Mesendoderm (in vitro differentiated cells): Measurements from ENCODE around the gene RBM4.

ENCODE experiments used
- DNase-seq: peaks from one replicate; pipeline ENCODE4 v3.0.0; 2013
- H2AK5ac ChIP-seq: 2 replicates; pipeline ENCODE4 v1.6.1; 2013; ENCODE audit warnings: low read length, inconsistent platforms
- H2BK120ac ChIP-seq: 2 replicates; pipeline ENCODE4 v1.6.1; 2013; ENCODE audit warnings: low read depth, mild to moderate bottlenecking, low read length, moderate library complexity, mixed read lengths
- H2BK15ac ChIP-seq: replicated peaks from 2 replicates; pipeline ENCODE4 v1.6.1; 2013; ENCODE audit warnings: low read depth, mild to moderate bottlenecking, moderate library complexity
- H2BK5ac ChIP-seq: 2 replicates; pipeline ENCODE4 v1.6.1; 2013; ENCODE audit warnings: low read length, inconsistent platforms
- H3K18ac ChIP-seq: 2 replicates; pipeline ENCODE4 v1.6.1; 2013; ENCODE audit warnings: mild to moderate bottlenecking, low read length, mixed read lengths
- H3K23ac ChIP-seq: one replicate; pipeline ENCODE4 v1.6.1; 2013; ENCODE audit warnings: low read length
- H3K27ac ChIP-seq: 2 replicates; pipeline ENCODE4 v1.5.1; 2013; ENCODE audit warnings: low read depth, mild to moderate bottlenecking, inconsistent platforms, low read length, moderate library complexity
- H3K27me3 ChIP-seq: 2 replicates; pipeline ENCODE4 v1.6.1; 2013; ENCODE audit warnings: low read length, control low read depth, mild to moderate bottlenecking, inconsistent platforms; ENCODE audit not compliant: insufficient read depth, poor library complexity
- H3K36me3 ChIP-seq: 2 replicates; pipeline ENCODE4 v1.6.1; 2013; ENCODE audit warnings: low read length, inconsistent platforms; ENCODE audit not compliant: control insufficient read depth, insufficient read depth
- H3K4ac ChIP-seq: one replicate; pipeline ENCODE4 v1.6.1; 2013; ENCODE audit warnings: low read depth, mild to moderate bottlenecking, low read length, moderate library complexity
- H3K4me1 ChIP-seq: 2 replicates; pipeline ENCODE4 v1.6.1; 2013; ENCODE audit warnings: low read depth, low read length, inconsistent platforms; ENCODE audit not compliant: control insufficient read depth
- H3K4me2 ChIP-seq: 2 replicates; pipeline ENCODE4 v1.6.1; 2013; ENCODE audit warnings: low read length
- H3K4me3 ChIP-seq: 2 replicates; pipeline ENCODE4 v1.5.1; 2013; ENCODE audit warnings: mild to moderate bottlenecking, low read length
- H3K56ac ChIP-seq: one replicate; pipeline ENCODE4 v1.6.1; 2013; ENCODE audit warnings: low read length
- H3K79me1 ChIP-seq: 2 replicates; pipeline ENCODE4 v1.6.1; 2013; ENCODE audit warnings: low read length, inconsistent platforms
- H3K79me2 ChIP-seq: 2 replicates; pipeline ENCODE4 v1.6.1; 2013; ENCODE audit warnings: mild to moderate bottlenecking, low read length; ENCODE audit not compliant: control insufficient read depth, insufficient read depth
- H3K9ac ChIP-seq: 2 replicates; pipeline ENCODE4 v1.6.1; 2013; ENCODE audit warnings: low read length, inconsistent platforms
- H4K5ac ChIP-seq: one replicate; pipeline ENCODE4 v1.6.1; 2013; ENCODE audit warnings: low read length
- H4K8ac ChIP-seq: one replicate; pipeline ENCODE4 v1.6.1; 2013; ENCODE audit warnings: low read depth, mild to moderate bottlenecking, control low read depth, low read length, moderate library complexity
- WGBS: extraction: QIAGEN DNeasy Blood & Tissue Kit; methylation state at CpG from one replicate; pipeline ENCODE4 v1.1.7; 2013; ENCODE audit warnings: low lambda C conversion rate, missing lambda C conversion rate; ENCODE audit not compliant: insufficient coverage; ENCODE audit errors: extremely low coverage; 5-methylcytosine and 5-hydroxymethylcytosine counted together

The RBM4 gene

GRCh38 chr11:66677599-66678375, 39.3 kb downstream of the RBM4 start, which contains the start of gene RBM4B:
TSS of gene RBM4B (minus strand) at chr11:66677887. CDS start at chr11:66677079, 808 bp downstream.
- H2BK120ac ChIP-seq: no peak within 1 kb of the TSS
- H3K56ac ChIP-seq: peak within 1 kb of the TSS; percentile 93
- H3K79me2 ChIP-seq: peaks cover 14% of the 10 kb centered on the region
- peak within 1 kb of the TSS; percentile 87 for H3K4ac ChIP-seq
- no peak within 1 kb of the TSS for H4K8ac ChIP-seq
- peak within 1 kb of the TSS; percentile 100 for H3K4me2 ChIP-seq
- H3K4me3 ChIP-seq: peak within 1 kb of the TSS; percentile 61
- H3K9ac ChIP-seq: peak within 1 kb of the TSS; percentile 93
- H3K4me1 ChIP-seq: peaks cover 4% of the 10 kb centered on the region
- no peak within 1 kb of the TSS for H4K5ac ChIP-seq
- peaks cover 2% of the 10 kb centered on the region for H3K36me3 ChIP-seq
- no peak within 1 kb of the TSS for H2AK5ac ChIP-seq
- peak within 1 kb of the TSS; percentile 66 for H2BK5ac ChIP-seq
- no peaks in the 10 kb centered on the region for H3K27me3 ChIP-seq
- H3K79me1 ChIP-seq: peaks cover 7% of the 10 kb centered on the region
- DNase-seq: peak; percentile 98
- H3K23ac ChIP-seq: no peak within 1 kb of the TSS
- peak within 1 kb of the TSS; percentile 92 for H3K27ac ChIP-seq
- no CpG with 5 or more reads among the region's 61 CpGs for WGBS
- no peak within 1 kb of the TSS for H2BK15ac ChIP-seq
- peak within 1 kb of the TSS; percentile 94 for H3K18ac ChIP-seq

GRCh38 chr11:66680966-66681645, 42.6 kb downstream of the RBM4 start:
- no peak overlapping the region for H2AK5ac ChIP-seq
- peaks cover 4% of the 10 kb centered on the region for H3K79me2 ChIP-seq
- peaks cover 5% of the 10 kb centered on the region for H3K79me1 ChIP-seq
- H3K18ac ChIP-seq: no peak overlapping the region
- H3K23ac ChIP-seq: no peak overlapping the region
- no peak overlapping the region for H2BK15ac ChIP-seq
- peaks cover 2% of the 10 kb centered on the region for H3K36me3 ChIP-seq
- no peak overlapping the region for H3K56ac ChIP-seq
- peaks cover 2% of the 10 kb centered on the region for H3K4me1 ChIP-seq
- no peak overlapping the region for H4K8ac ChIP-seq
- H3K27me3 ChIP-seq: no peaks in the 10 kb centered on the region
- DNase-seq: no peak
- no CpG with 5 or more reads among the region's 7 CpGs for WGBS
- no peak overlapping the region for H2BK120ac ChIP-seq
- H3K27ac ChIP-seq: no peak overlapping the region
- H2BK5ac ChIP-seq: no peak overlapping the region
- no peak overlapping the region for H3K4me2 ChIP-seq
- H4K5ac ChIP-seq: no peak overlapping the region
- H3K9ac ChIP-seq: no peak overlapping the region
- no peak overlapping the region for H3K4ac ChIP-seq
- no peak overlapping the region for H3K4me3 ChIP-seq

- H3K4ac ChIP-seq: no peak overlapping the region
- no peaks in the 10 kb centered on the region for H3K79me2 ChIP-seq
- no peak overlapping the region for H3K9ac ChIP-seq
- no peak for DNase-seq
- H3K4me1 ChIP-seq: no peaks in the 10 kb centered on the region
- no peak overlapping the region for H2BK5ac ChIP-seq
- no peak overlapping the region for H3K23ac ChIP-seq
- no peak overlapping the region for H3K56ac ChIP-seq
- no peak overlapping the region for H2BK15ac ChIP-seq
- no CpG with 5 or more reads among the region's 8 CpGs for WGBS
- H2AK5ac ChIP-seq: no peak overlapping the region
- H4K8ac ChIP-seq: no peak overlapping the region
- no peak overlapping the region for H4K5ac ChIP-seq
- H2BK120ac ChIP-seq: no peak overlapping the region
- H3K36me3 ChIP-seq: no peaks in the 10 kb centered on the region
- H3K27ac ChIP-seq: no peak overlapping the region
- no peak overlapping the region for H3K18ac ChIP-seq
- no peaks in the 10 kb centered on the region for H3K79me1 ChIP-seq
- no peaks in the 10 kb centered on the region for H3K27me3 ChIP-seq
- H3K4me3 ChIP-seq: no peak overlapping the region
- no peak overlapping the region for H3K4me2 ChIP-seq
Observed at GRCh38 chr11:66683877-66684276, 45.4 kb downstream of the RBM4 start.

DNA sequence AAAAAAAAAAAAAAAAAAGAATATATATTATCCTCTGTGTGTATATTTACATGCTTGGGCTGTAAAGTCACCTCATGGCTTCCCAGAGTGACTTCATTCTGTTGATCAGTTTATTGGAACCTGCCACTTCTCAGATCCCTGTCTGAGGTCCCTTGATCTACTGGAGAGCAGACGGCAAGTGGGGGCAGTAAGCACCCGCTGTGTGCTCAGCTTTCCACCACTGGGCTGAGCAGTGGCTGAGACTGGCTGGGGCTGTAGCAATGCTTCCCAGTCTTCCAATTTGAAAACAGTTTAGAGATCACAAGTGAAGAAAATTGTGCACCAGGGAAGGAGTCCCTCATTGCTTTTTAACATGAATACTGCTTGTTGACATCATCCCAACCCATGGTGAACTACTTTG, 46.1 kb downstream of the RBM4 start:
- H3K18ac ChIP-seq: no peak overlapping the region
- H3K79me2 ChIP-seq: no peaks in the 10 kb centered on the region
- no peak overlapping the region for H2BK15ac ChIP-seq
- no peak overlapping the region for H3K27ac ChIP-seq
- H3K4me1 ChIP-seq: no peaks in the 10 kb centered on the region
- no peak overlapping the region for H3K4me2 ChIP-seq
- no peaks in the 10 kb centered on the region for H3K36me3 ChIP-seq
- no peaks in the 10 kb centered on the region for H3K27me3 ChIP-seq
- H2AK5ac ChIP-seq: no peak overlapping the region
- no CpG with 5 or more reads among the region's 2 CpGs for WGBS
- no peak overlapping the region for H3K23ac ChIP-seq
- H2BK120ac ChIP-seq: no peak overlapping the region
- H3K4ac ChIP-seq: no peak overlapping the region
- no peak for DNase-seq
- no peak overlapping the region for H2BK5ac ChIP-seq
- H4K5ac ChIP-seq: no peak overlapping the region
- no peak overlapping the region for H3K56ac ChIP-seq
- H3K9ac ChIP-seq: no peak overlapping the region
- H3K4me3 ChIP-seq: no peak overlapping the region
- H4K8ac ChIP-seq: no peak overlapping the region
- no peaks in the 10 kb centered on the region for H3K79me1 ChIP-seq

DNA sequence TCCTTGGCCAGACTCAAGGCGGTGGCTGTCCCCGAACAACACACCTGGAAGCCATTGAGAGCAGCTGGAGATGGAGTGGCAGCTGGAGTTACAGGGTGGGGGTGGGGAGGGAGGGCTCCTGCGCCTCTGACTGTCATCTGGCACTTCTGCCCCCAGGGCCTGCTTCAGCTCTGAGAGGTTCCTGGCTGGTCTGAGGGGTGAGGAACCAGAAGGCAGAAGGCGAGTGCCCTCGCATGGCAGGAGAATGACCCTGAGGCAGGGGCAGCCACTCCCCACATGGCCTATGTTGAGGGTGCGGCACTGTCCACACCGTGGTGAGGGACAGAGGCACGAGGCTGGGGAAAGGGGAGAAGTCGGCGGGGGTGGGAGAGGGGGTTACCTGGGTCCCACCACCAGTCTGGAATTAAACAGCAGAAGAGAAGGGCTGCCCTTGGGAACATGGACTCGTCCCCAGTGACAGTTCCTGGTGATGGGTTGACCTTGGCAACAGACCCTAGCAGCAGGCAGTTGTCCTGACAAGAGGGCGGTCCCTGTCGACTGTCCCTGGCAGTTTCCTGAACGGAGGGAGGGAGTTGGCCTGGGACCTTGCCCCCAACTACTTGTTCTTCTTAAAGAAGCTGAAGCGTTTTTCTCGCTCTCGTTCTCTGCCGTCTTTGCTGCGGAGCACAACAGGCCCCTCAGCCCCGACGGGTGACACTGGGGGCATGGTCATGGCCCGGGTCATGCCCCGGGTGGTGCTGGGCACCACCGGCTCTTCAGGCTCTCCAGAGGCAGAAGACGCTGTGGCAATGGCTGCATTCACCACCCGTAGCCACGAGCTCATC, 47.0 kb downstream of the RBM4 start:
- no peak overlapping the region for H3K4me2 ChIP-seq
- H3K56ac ChIP-seq: no peak overlapping the region
- no peaks in the 10 kb centered on the region for H3K79me2 ChIP-seq
- H3K27ac ChIP-seq: no peak overlapping the region
- H2BK120ac ChIP-seq: no peak overlapping the region
- H2AK5ac ChIP-seq: no peak overlapping the region
- H3K4ac ChIP-seq: no peak overlapping the region
- H4K8ac ChIP-seq: no peak overlapping the region
- no peaks in the 10 kb centered on the region for H3K79me1 ChIP-seq
- WGBS: no CpG with 5 or more reads among the region's 27 CpGs
- no peaks in the 10 kb centered on the region for H3K27me3 ChIP-seq
- no peak overlapping the region for H2BK15ac ChIP-seq
- no peak overlapping the region for H3K23ac ChIP-seq
- no peaks in the 10 kb centered on the region for H3K36me3 ChIP-seq
- no peaks in the 10 kb centered on the region for H3K4me1 ChIP-seq
- no peak overlapping the region for H4K5ac ChIP-seq
- no peak overlapping the region for H3K9ac ChIP-seq
- H3K4me3 ChIP-seq: no peak overlapping the region
- no peak overlapping the region for H2BK5ac ChIP-seq
- H3K18ac ChIP-seq: no peak overlapping the region
- DNase-seq: no peak
